ENCODE measurements around the gene PGM5.

Gene PGM5

GRCh38 chr9:68489646-68490045 lies 133.2 kb downstream of the PGM5 start:
- Histone ChIP-seq H3K9ac (ENCODE audit: low read length) (no peak overlapping the region), H3K4me3 (ENCODE audit: insufficient read depth, low read length, poor library complexity, severe bottlenecking) (no peak overlapping the region), H3K9me3 (ENCODE audit: insufficient read depth, low read length) (no peaks in the 10 kb centered on the region), H3K79me2 (ENCODE audit: insufficient read depth, low read length) (no peaks in the 10 kb centered on the region), H3F3A (ENCODE audit: insufficient read depth) (no peaks in the 10 kb centered on the region), H3K27ac (ENCODE audit: low read depth, low read length) (no peak overlapping the region), H2AFZ (ENCODE audit: low read depth, low read length, severe bottlenecking) (no peak overlapping the region), H4K20me1 (ENCODE audit: low read depth, low read length) (no peaks in the 10 kb centered on the region), H3K4me2 (ENCODE audit: low read depth, low read length, poor library complexity, severe bottlenecking) (no peak overlapping the region), H3K27me3 (ENCODE audit: low read length) (no peaks in the 10 kb centered on the region), H3K9me2 (replicated peaks; ENCODE audit: insufficient read depth, low read length) (no peaks in the 10 kb centered on the region), H3K36me3 (ENCODE audit: low read length) (no peaks in the 10 kb centered on the region)
- TF ChIP-seq CTCF (IDR thresholded peaks at IDR 0.05; ENCODE audit: insufficient read depth, low read length, poor library complexity, severe bottlenecking) = no peak
- TF ChIP-seq EZH2phosphoT487 (conservative IDR thresholded peaks at IDR 0.05; ENCODE audit: low read length) = no peak

- H3K27ac ChIP-seq (ENCODE audit: low read depth, low read length) = no peak overlapping the region
Observed at GRCh38 chr9:68492806-68493205, 136.4 kb downstream of the PGM5 start.

GRCh38 chr9:68493541-68493940 lies 137.1 kb downstream of the PGM5 start:
- Histone ChIP-seq H3K27me3 (ENCODE audit: low read length) (no peaks in the 10 kb centered on the region), H3K4me2 (ENCODE audit: low read depth, low read length, poor library complexity, severe bottlenecking) (no peak overlapping the region)
- no peak for TF ChIP-seq CTCF (IDR thresholded peaks at IDR 0.05; ENCODE audit: insufficient read depth, low read length, poor library complexity, severe bottlenecking)
- TF ChIP-seq EZH2phosphoT487 (conservative IDR thresholded peaks at IDR 0.05; ENCODE audit: low read length) = no peak

More at GRCh38 chr9:68492806-68493205, 136.4 kb downstream of the PGM5 start:
- H3K79me2 ChIP-seq (ENCODE audit: insufficient read depth, low read length) = no peaks in the 10 kb centered on the region
- H3K36me3 ChIP-seq (ENCODE audit: low read length) = no peaks in the 10 kb centered on the region
- no peaks in the 10 kb centered on the region for H3F3A ChIP-seq (ENCODE audit: insufficient read depth)
- no peaks in the 10 kb centered on the region for H3K9me3 ChIP-seq (ENCODE audit: insufficient read depth, low read length)
- H3K4me2 ChIP-seq (ENCODE audit: low read depth, low read length, poor library complexity, severe bottlenecking) = no peak overlapping the region
- no peak for TF ChIP-seq CTCF (IDR thresholded peaks at IDR 0.05; ENCODE audit: insufficient read depth, low read length, poor library complexity, severe bottlenecking)
- TF ChIP-seq EZH2phosphoT487 (conservative IDR thresholded peaks at IDR 0.05; ENCODE audit: low read length) = no peak
- H4K20me1 ChIP-seq (ENCODE audit: low read depth, low read length) = no peaks in the 10 kb centered on the region
- no peaks in the 10 kb centered on the region for H3K9me2 ChIP-seq (replicated peaks; ENCODE audit: insufficient read depth, low read length)
- no peak overlapping the region for H3K4me3 ChIP-seq (ENCODE audit: insufficient read depth, low read length, poor library complexity, severe bottlenecking)
- no peak overlapping the region for H2AFZ ChIP-seq (ENCODE audit: low read depth, low read length, severe bottlenecking)
- H3K9ac ChIP-seq (ENCODE audit: low read length) = no peak overlapping the region
- H3K27me3 ChIP-seq (ENCODE audit: low read length) = no peaks in the 10 kb centered on the region

More at GRCh38 chr9:68493541-68493940, 137.1 kb downstream of the PGM5 start:
- H4K20me1 ChIP-seq (ENCODE audit: low read depth, low read length) = no peaks in the 10 kb centered on the region
- no peaks in the 10 kb centered on the region for H3F3A ChIP-seq (ENCODE audit: insufficient read depth)
- no peaks in the 10 kb centered on the region for H3K79me2 ChIP-seq (ENCODE audit: insufficient read depth, low read length)
- H3K27ac ChIP-seq (ENCODE audit: low read depth, low read length) = no peak overlapping the region
- H3K36me3 ChIP-seq (ENCODE audit: low read length) = no peaks in the 10 kb centered on the region
- no peaks in the 10 kb centered on the region for H3K9me2 ChIP-seq (replicated peaks; ENCODE audit: insufficient read depth, low read length)
- no peak overlapping the region for H3K9ac ChIP-seq (ENCODE audit: low read length)
- H3K4me3 ChIP-seq (ENCODE audit: insufficient read depth, low read length, poor library complexity, severe bottlenecking) = no peak overlapping the region
- H3K9me3 ChIP-seq (ENCODE audit: insufficient read depth, low read length) = no peaks in the 10 kb centered on the region
- H2AFZ ChIP-seq (ENCODE audit: low read depth, low read length, severe bottlenecking) = no peak overlapping the region
